CD4-positive, CD25-positive, alpha-beta regulatory T cell (primary cell): ENCODE results near the gene ZFYVE21. TPM values are rescaled to one million over a fixed set of nuclear protein-coding genes. Genes with fewer than 3 reads are reported as not detected.
A peak's percentile ranks its signal among the peaks of the same experiment; 100 is the strongest.
"Not testable (repeated sequence)": the region's sequence is repeated elsewhere in the genome, so short reads cannot be mapped to it uniquely, and the experiment has no call there.

Experiments used
- ATAC-seq, 2 donors: fragments of 150-1000 bp; cut with Tn5 transposase; one replicate each; pipeline ENCODE4 v1.10.0; 2021; ENCODE audit warnings: low read depth in 2 of 2, moderate number of reproducible peaks in 2 of 2, moderate library complexity in 1 of 2
- DNase-seq, 3 donors: peaks; one replicate each; pipeline versions ENCODE4 v3.0.0 to v3.0.0-alpha.2; 2012 to 2022; ENCODE audit warnings: mixed read lengths in 1 of 3
- H3K27ac ChIP-seq: one replicate; pipeline ENCODE4 v1.7.0; 2013; ENCODE audit warnings: mild to moderate bottlenecking, low read length; ENCODE audit not compliant: insufficient read depth, poor library complexity, severe bottlenecking
- H3K27me3 ChIP-seq: one replicate; pipeline ENCODE4 v1.7.0; 2013; ENCODE audit warnings: low read length; ENCODE audit not compliant: control insufficient read depth, insufficient read depth
- H3K36me3 ChIP-seq: one replicate; pipeline ENCODE4 v1.7.0; 2013; ENCODE audit warnings: mild to moderate bottlenecking, low read length, moderate library complexity; ENCODE audit not compliant: control insufficient read depth, insufficient read depth
- H3K4me1 ChIP-seq: 2 replicates; pipeline ENCODE4 v1.7.0; 2013; ENCODE audit warnings: mild to moderate bottlenecking, low read length; ENCODE audit not compliant: insufficient read depth, control insufficient read depth, poor library complexity, severe bottlenecking
- H3K4me3 ChIP-seq: one replicate; pipeline ENCODE4 v1.7.0; 2013; ENCODE audit warnings: low read depth, mild to moderate bottlenecking, low read length, moderate library complexity
- H3K9me3 ChIP-seq, 2 experiments: 1 replicate in 1 of 2; 2 replicates in 1 of 2; pipeline ENCODE4 v1.7.0; 2013; ENCODE audit warnings: low read length in 2 of 2, mild to moderate bottlenecking in 1 of 2, moderate library complexity in 1 of 2; ENCODE audit not compliant: control insufficient read depth in 2 of 2
- H3K27ac Mint-ChIP-seq, 3 donors: one replicate each; pipeline ENCODE4 v1.8.0; 2020 to 2022; ENCODE audit warnings: mild to moderate bottlenecking in 3 of 3, mixed read lengths in 3 of 3, moderate library complexity in 2 of 3
- H3K27me3 Mint-ChIP-seq: one replicate; pipeline ENCODE4 v1.8.0; 2022; ENCODE audit warnings: mild to moderate bottlenecking, mixed read lengths
- H3K36me3 Mint-ChIP-seq: one replicate; pipeline ENCODE4 v1.8.0; 2020; ENCODE audit warnings: mixed read lengths
- H3K4me1 Mint-ChIP-seq, 4 donors: one replicate each; pipeline ENCODE4 v1.8.0; 2020 to 2022; ENCODE audit warnings: mixed read lengths in 4 of 4, mild to moderate bottlenecking in 1 of 4
- H3K4me3 Mint-ChIP-seq, 4 donors: one replicate each; pipeline ENCODE4 v1.8.0; 2020 to 2022; ENCODE audit warnings: mild to moderate bottlenecking in 4 of 4, mixed read lengths in 4 of 4, moderate library complexity in 3 of 4
- H3K9me3 Mint-ChIP-seq, 7 donors: one replicate each; pipeline ENCODE4 v1.8.0; 2020 to 2022; ENCODE audit warnings: mixed read lengths in 7 of 7, mild to moderate bottlenecking in 3 of 7, moderate library complexity in 2 of 7
- polyA plus RNA-seq, 4 donors: library from polyadenylated mRNA; unstranded; fragments of 300-500 nt; fragmentation: Illumina TruSeq; gene quantifications; one replicate each; pipeline ENCODE4 v1.2.3, GENCODE V29; 2021
- total RNA-seq: library from RNA; stranded (reverse); gene quantifications from one replicate; pipeline ENCODE4 v1.2.3, GENCODE V29; 2022

The ZFYVE21 gene
- total and polyA plus RNA-seq, 5 donors from 2014 or later, result 12.1 to 25.0 (median 15.1) TPM

GRCh38 chr14:103687712-103688111 is 27.9 kb upstream of the ZFYVE21 start:
- ATAC-seq (no peak), DNase-seq (no peak)
- Histone ChIP-seq H3K27me3 (no peaks in the 10 kb centered on the region), H3K27ac (no peak overlapping the region), H3K4me1 (no peaks in the 10 kb centered on the region), H3K4me3 (no peak overlapping the region), H3K9me3 (no peaks in the 10 kb centered on the region), H3K36me3 (peaks cover 83% of the 10 kb centered on the region)
- peaks cover 0 to 4% (median 3%) of the 10 kb centered on the region in 4 donors for H3K4me1 Mint-ChIP-seq
- H3K9me3 Mint-ChIP-seq, result no peaks in the 10 kb centered on the region
- no peaks in the 10 kb centered on the region for H3K27me3 Mint-ChIP-seq
- H3K4me3 Mint-ChIP-seq, result no peak overlapping the region
- H3K27ac Mint-ChIP-seq, result no peak overlapping the region
- peaks cover 20% of the 10 kb centered on the region for H3K36me3 Mint-ChIP-seq

DNA sequence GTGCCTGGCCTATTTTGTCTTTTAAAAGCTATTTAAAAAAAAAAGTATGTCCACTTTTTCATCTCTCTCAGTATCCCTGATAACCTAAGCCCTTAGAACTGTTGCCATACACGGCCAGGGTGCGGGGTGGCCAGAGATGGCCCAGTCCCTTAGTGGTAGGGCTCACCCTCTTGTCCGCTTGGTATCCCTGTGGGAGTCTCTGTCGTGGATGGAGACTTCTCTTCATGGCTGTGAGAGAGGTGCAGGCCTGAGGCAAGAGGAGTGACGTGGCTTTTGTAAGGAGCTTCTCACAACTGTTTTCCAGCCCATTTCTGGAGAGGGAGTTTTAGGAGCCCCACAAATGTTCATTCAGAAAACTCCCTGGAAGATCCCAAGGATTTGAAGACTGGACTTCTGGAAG is 27.2 kb upstream of the ZFYVE21 start:
- H3K9me3 ChIP-seq, result no peaks in the 10 kb centered on the region
- no peaks in the 10 kb centered on the region for H3K27me3 ChIP-seq
- no peak for ATAC-seq
- no peak overlapping the region for H3K27ac ChIP-seq
- Mint-ChIP-seq H3K4me3 (no peak overlapping the region), H3K27ac (no peak overlapping the region), H3K9me3 (no peaks in the 10 kb centered on the region), H3K36me3 (peaks cover 20% of the 10 kb centered on the region), H3K27me3 (no peaks in the 10 kb centered on the region), H3K4me1 (peaks cover 0 to 4% (median 3%) of the 10 kb centered on the region in 4 donors)
- H3K4me1 ChIP-seq, result no peaks in the 10 kb centered on the region
- peaks cover 82% of the 10 kb centered on the region for H3K36me3 ChIP-seq
- no peak for DNase-seq
- H3K4me3 ChIP-seq, result no peak overlapping the region

GRCh38 chr14:103688906-103689902 is 26.4 kb upstream of the ZFYVE21 start:
- Histone ChIP-seq H3K9me3 (no peaks in the 10 kb centered on the region), H3K27me3 (no peaks in the 10 kb centered on the region), H3K27ac (no peak overlapping the region), H3K4me3 (no peak overlapping the region), H3K4me1 (no peaks in the 10 kb centered on the region), H3K36me3 (peaks cover 84% of the 10 kb centered on the region)
- no peak overlapping the region for H3K4me3 Mint-ChIP-seq
- no peaks in the 10 kb centered on the region for H3K9me3 Mint-ChIP-seq
- no peak for ATAC-seq
- H3K36me3 Mint-ChIP-seq, result peaks cover 24% of the 10 kb centered on the region
- H3K4me1 Mint-ChIP-seq, result peaks cover 0 to 4% (median 3%) of the 10 kb centered on the region in 4 donors
- peak overlapping the region in 2 of 3 donors; percentile 41 to 65 for H3K27ac Mint-ChIP-seq
- DNase-seq, result no peak
- no peaks in the 10 kb centered on the region for H3K27me3 Mint-ChIP-seq

DNA sequence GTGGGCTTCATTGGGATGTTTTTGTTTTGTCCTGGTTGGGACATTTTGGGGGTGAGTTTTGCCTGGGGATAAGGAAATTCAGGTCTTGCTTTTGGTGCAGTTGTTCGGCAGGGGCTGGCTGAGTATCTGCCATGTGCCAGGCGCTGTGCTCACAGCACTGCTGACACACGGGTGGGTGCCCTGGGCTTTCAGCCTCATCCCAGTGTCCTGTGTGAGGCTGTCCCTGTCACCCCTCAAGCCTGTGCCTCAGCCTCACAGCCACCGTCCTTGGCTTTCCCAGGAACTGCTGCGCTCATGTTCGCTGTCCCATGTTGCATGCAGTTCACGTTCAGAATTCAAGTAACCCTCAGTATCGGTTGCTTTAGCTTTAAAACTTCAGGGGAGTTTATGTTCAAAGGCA is 25.3 kb upstream of the ZFYVE21 start:
- Mint-ChIP-seq H3K27me3 (no peaks in the 10 kb centered on the region), H3K4me1 (peaks cover 0 to 4% (median 4%) of the 10 kb centered on the region in 4 donors), H3K4me3 (no peak overlapping the region), H3K9me3 (no peaks in the 10 kb centered on the region), H3K36me3 (peaks cover 25% of the 10 kb centered on the region), H3K27ac (peak overlapping the region; percentile 5 to 72 (median 49))
- Histone ChIP-seq H3K4me3 (no peak overlapping the region), H3K36me3 (peaks cover 80% of the 10 kb centered on the region), H3K27me3 (no peaks in the 10 kb centered on the region), H3K9me3 (no peaks in the 10 kb centered on the region), H3K4me1 (no peaks in the 10 kb centered on the region), H3K27ac (no peak overlapping the region)
- no peak for ATAC-seq
- no peak for DNase-seq

GRCh38 chr14:103691655-103692054 is 24.0 kb upstream of the ZFYVE21 start:
- Mint-ChIP-seq H3K27ac (peak overlapping the region in 1 of 3 donors; percentile 29), H3K4me1 (peaks cover 0 to 15% (median 11%) of the 10 kb centered on the region in 4 donors), H3K36me3 (peaks cover 19% of the 10 kb centered on the region)
- ATAC-seq, DNase-seq, H3K4me1 ChIP-seq, H3K9me3 Mint-ChIP-seq, H3K9me3 ChIP-seq, H3K27ac ChIP-seq, H3K4me3 ChIP-seq, H3K4me3 Mint-ChIP-seq, H3K27me3 ChIP-seq, H3K27me3 Mint-ChIP-seq: not testable (repeated sequence)
- peaks cover 71% of the 10 kb centered on the region for H3K36me3 ChIP-seq

GRCh38 chr14:103692159-103692558 is 23.5 kb upstream of the ZFYVE21 start:
- Histone ChIP-seq H3K27me3 (no peaks in the 10 kb centered on the region), H3K36me3 (peaks cover 68% of the 10 kb centered on the region), H3K9me3 (no peaks in the 10 kb centered on the region), H3K4me1 (no peaks in the 10 kb centered on the region), H3K4me3 (no peak overlapping the region), H3K27ac (no peak overlapping the region)
- Mint-ChIP-seq H3K27me3 (no peaks in the 10 kb centered on the region), H3K4me3 (no peak overlapping the region), H3K9me3 (no peaks in the 10 kb centered on the region), H3K36me3 (peaks cover 21% of the 10 kb centered on the region), H3K4me1 (peaks cover 0 to 18% (median 11%) of the 10 kb centered on the region in 4 donors), H3K27ac (no peak overlapping the region)
- no peak for DNase-seq
- no peak for ATAC-seq

GRCh38 chr14:103692871-103693270 is 22.7 kb upstream of the ZFYVE21 start:
- Mint-ChIP-seq H3K4me1 (peaks cover 4 to 21% (median 11%) of the 10 kb centered on the region in 4 donors), H3K36me3 (peaks cover 23% of the 10 kb centered on the region), H3K9me3 (no peaks in the 10 kb centered on the region), H3K4me3 (no peak overlapping the region), H3K27ac (no peak overlapping the region), H3K27me3 (no peaks in the 10 kb centered on the region)
- Histone ChIP-seq H3K4me3 (no peak overlapping the region), H3K4me1 (no peaks in the 10 kb centered on the region), H3K27me3 (no peaks in the 10 kb centered on the region), H3K9me3 (no peaks in the 10 kb centered on the region), H3K36me3 (peaks cover 64% of the 10 kb centered on the region), H3K27ac (no peak overlapping the region)
- ATAC-seq (no peak), DNase-seq (no peak)
